Erythroblast (primary cell): Measurements from ENCODE around the gene UBAC2.

Source experiments
- GATA1 ChIP-seq: IDR thresholded peaks from 2 replicates; pipeline ENCODE4 v1.6.1; 2011; ENCODE audit warnings: low read depth, mild to moderate bottlenecking, control low read depth, low read length, moderate library complexity
- POLR2A ChIP-seq: IDR thresholded peaks from 2 replicates; pipeline ENCODE4 v1.6.1; 2011; ENCODE audit warnings: mild to moderate bottlenecking, low read length

- TF ChIP-seq POLR2A: no peak
- TF ChIP-seq GATA1: no peak
Observed at GRCh38 chr13:99388334-99388923, 187.8 kb downstream of the UBAC2 start.
